Stimulated activated CD8-positive, alpha-beta memory T cell treated with anti-CD3 and anti-CD28 coated beads, Interleukin-4, amount 100 ng/mL, for 1 hour (primary cell): Measurements from ENCODE around the gene CMTM7.
A peak's percentile ranks its signal among the peaks of the same experiment; 100 is the strongest.

Experiments
- DNase-seq, 2 donors: peaks; one replicate each; pipeline ENCODE4 v3.0.0-alpha.2; 2020; ENCODE audit warnings: low read depth in 2 of 2, low spot score in 1 of 2

CMTM7 gene

GRCh38 chr3:32484436-32484835, 92.8 kb downstream of the CMTM7 start:
- no peak for DNase-seq

- DNase-seq: no peak
Observed at GRCh38 chr3:32487781-32488473, 96.3 kb downstream of the CMTM7 start.

GRCh38 chr3:32488474-32489008, 96.9 kb downstream of the CMTM7 start:
- DNase-seq: no peak

- DNase-seq: no peak
Observed at GRCh38 chr3:32492684-32493436, 101.2 kb downstream of the CMTM7 start.

DNA sequence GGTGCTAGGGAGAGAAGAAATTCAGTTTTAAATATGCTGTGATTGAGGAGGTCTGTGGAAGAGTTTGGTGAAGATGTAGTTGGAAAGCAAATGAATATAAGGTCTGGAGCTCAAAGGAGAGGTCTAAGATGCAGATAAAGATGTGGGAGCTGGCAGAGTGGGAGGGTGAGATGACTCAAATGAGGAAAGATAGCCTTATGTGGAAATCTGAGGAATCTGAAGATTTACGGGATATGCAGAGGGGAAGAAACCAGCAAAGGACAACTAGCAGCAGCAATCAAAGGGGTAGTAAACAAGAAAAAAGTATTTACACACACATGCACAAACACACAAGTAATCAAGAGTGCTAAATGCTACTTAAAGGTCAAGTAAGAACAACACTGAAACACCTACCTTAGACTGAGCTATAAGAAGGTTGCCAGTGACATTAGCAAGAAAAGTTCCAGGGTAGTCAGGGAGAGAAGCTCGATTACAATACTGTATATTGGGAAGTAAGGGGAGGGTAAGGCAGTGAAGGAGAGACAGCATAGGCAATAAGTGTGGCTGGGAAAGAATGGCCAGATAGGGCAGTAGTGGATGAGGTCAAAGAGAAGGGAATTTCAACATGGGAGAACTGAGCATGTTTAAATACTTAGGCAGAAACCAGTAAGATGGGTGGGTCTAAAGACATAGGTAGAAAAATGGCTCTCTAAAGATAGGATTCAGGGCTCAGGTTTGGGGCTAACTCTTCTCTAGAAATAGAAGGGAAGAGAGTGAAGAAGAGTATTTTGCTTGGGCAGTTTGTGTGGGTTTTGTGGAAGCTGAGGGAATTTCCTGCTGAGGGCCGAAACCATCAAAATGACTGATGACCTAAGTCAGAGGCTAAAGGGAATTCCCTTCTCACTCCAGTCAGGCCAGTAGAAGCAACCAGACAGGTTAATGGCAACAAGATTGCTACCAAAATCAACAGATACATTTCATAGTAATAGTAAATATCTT, 102.1 kb downstream of the CMTM7 start:
- DNase-seq: no peak

DNA sequence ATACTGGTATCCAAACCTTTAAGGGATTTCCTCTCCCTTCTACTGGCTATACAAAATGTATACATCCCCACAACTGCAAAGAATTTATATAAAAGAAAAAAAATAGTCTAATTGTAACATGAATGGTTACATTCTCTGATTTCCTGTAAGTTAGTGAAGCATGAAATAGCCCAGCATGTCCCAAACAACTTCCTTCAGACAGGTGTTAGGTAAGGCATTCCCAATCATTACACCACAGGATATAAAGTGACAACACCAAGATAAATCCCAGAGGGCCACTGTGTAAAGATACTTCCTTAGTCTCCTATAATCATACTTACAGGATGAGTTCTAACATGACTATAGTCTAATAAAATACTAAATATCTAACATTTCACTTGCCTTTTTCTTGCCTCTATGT, 103.4 kb downstream of the CMTM7 start:
- no peak for DNase-seq

GRCh38 chr3:32495609-32496008, 104.0 kb downstream of the CMTM7 start:
- no peak for DNase-seq

- DNase-seq: no peak
Observed at GRCh38 chr3:32498252-32498651, 106.6 kb downstream of the CMTM7 start.

DNA sequence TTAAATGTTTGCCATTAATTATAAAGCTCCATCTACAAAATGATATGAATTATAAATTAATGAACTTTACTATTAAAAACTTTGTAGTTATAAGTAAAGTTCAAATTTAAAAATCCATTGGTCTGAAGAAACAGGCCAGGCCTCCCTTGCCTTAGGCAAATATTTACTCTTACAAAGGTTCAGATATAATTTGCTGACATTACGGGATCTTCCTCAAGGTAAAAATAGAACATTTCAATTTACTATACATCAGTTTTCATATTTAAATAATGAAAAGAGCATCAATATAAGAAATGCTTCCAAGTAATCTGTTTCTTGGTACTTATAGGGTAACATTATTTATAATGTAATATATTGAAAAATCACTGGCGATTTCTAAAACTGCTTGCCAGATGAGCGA, 107.3 kb downstream of the CMTM7 start:
- DNase-seq: no peak

DNA sequence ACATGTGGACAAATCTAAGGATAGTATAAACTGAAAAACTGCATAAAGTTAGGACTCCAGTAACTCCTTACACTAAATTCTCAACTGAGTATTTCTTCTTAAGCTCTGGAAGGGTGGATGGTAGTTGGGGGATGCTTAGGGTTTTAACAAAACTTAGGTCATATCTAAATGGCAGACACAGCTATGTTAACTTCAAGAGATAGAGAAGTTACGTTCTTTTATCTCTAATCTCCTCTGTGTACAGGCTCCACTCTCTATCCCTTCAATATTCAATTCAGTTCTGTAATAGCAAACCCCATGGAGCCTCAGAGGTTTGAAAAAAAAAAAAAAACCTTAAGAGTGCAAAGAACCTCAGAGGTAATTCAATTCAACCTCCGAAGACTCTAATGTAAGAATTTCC, 107.9 kb downstream of the CMTM7 start:
- no peak for DNase-seq

DNA sequence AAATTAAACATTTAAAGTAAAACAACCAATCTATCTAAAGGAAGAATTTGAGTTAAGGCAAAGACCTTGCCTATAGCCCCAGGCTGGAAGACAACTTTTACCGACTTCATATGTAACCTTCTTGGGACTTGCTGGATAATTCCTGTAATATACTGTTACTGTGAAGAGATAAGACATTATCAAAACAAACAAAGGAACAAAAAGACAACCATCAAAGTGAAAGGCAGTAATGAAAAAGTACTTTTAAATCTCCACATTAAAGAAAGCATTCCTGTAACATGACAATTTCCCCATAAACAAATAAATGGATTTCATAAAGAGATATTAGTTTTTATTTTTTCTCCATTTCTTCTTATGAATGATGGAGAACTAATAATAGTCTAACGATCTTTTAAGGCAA, 108.6 kb downstream of the CMTM7 start:
- DNase-seq: no peak

DNA sequence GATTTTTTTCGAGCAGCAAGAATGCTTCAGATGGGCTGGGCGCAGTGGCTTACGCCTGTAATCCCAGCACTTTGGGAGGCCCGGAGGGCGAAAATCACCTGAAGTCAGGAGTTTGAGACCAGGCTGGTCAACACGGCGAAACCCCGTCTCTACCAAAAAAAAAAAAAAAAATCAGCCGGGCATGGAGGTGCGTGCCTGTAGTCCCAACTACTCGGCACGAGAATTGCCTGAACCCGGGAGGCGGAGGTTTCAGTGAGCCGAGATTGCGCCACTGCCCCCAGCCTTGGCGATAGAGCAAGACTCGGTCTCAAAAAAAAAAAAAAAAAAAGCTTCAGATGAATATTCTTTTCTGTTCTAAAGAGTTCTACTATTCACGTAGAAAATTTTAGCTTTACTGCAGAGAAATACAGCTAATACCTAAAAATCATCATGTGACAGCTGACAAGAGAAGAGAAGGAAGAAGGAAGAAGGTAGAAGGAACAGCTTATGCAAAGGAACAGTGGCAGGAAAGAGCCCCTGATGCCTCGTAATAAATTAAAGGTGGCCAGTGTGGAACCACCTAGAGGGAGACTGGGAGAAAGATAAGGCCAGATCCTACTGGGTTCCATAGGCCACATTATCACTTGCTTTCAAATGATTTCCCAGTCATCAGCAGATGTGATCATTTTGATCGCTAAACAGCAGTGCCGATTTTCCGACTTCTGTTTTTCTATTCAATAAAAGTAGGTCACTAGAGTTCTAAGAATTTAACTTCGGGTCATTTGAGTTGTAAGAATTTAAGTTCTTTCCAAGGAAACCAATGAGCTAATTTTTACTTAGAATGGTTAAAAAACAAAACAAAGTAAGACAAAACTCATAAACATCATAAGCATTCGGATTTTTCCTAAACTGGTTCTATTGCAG, 109.5 kb downstream of the CMTM7 start:
- DNase-seq: no peak

DNA sequence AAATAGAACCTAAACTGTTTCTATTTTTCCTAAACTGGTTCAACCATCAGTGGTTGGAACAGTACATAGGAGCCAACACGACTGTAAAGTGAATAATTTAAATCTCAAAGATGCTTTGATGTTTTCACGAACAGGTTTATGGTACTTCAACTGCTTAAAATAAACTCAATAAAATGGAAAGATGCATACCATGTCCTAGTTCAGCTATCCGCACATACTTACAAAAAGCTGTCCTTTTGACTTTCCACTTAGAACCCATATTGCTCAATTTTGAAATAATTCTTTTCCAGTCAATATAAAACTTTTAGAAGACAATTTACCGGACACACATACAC, 110.1 kb downstream of the CMTM7 start:
- DNase-seq: no peak

DNA sequence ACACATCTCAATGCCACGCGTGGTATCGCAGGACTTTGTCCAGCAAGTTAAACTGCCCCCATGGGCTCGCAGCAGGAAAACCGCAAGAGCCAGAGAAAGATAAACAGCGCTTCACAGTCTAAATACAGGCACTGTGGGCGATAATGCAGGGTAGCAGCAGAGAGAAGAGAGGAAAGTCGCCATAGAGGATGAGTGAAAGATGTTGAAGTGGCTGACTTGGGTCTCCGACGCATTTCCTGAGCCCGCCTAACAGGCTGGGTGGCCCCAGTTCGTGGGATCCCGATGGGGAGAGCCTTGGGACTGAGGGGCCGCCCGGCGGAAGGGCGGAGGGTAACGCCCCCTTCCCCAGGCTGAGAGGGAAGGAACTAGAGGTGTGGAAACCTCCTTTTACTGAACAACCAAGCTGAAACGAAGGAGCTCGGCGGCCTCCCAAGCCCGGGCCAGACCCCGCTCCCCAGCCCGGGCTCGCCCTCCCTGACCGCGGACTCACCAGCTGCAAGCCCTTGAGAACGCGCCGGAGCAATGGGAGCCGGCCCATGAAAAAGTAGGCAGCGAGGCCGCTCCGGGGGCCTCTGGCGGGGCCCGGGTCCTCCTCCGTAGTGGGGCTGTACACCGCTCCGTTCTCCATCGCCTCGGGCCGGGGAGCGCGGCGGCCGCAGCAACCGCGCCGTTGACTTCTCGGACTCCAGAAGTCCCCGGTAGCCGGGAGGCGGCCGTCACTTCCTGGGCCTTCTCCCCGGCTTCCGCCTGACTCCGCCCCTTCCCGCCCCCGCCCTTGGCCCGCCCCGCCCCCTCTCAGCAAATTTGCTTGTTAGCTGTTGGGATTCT, 110.7 kb downstream of the CMTM7 start, which contains the start of gene CMTM6:
Gene CMTM6 (minus strand): TSS at position 735 of the 828 bp plus-strand sequence. CDS start 107 bp downstream, at position 628.
- DNase-seq: peak; percentile 56 to 59

DNA sequence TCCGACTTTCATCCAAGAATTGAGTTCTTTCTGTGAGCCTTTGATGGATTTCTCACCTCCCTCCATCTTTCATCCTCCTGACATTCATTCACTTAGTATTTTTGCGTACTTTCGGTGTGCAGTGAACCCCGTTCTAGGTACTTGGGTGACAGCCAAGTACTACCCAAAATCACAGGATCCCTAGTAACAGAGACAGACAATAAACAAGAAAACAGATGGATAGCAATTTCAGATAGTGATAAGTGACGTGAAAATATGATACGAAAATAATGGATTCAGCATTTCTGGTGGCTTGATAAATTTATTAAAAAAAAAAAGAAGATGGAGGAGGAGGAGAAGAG, 111.3 kb downstream of the CMTM7 start:
- no peak for DNase-seq
